NT2/D1 (cell line): ENCODE measurements around the gene AK2.

Experiments used
- DNase-seq: peaks from one replicate; pipeline ENCODE4 v3.0.0-alpha.2; 2011; ENCODE audit warnings: low read depth, low spot score
- H3K27me3 ChIP-seq: 2 replicates; pipeline ENCODE4 v1.6.0; 2011; ENCODE audit warnings: mild to moderate bottlenecking; ENCODE audit not compliant: insufficient read length, insufficient read depth
- H3K36me3 ChIP-seq: 2 replicates; pipeline ENCODE4 v1.6.1; 2011; ENCODE audit warnings: mild to moderate bottlenecking, low read length, mixed read lengths; ENCODE audit not compliant: insufficient read depth, insufficient read length
- H3K4me1 ChIP-seq: 2 replicates; pipeline ENCODE4 v1.5.1; 2011; ENCODE audit not compliant: insufficient read depth, insufficient read length
- H3K4me3 ChIP-seq: 2 replicates; pipeline ENCODE4 v1.5.1; 2011; ENCODE audit warnings: low read depth; ENCODE audit not compliant: insufficient read length
- H3K9ac ChIP-seq: 2 replicates; pipeline ENCODE4 v1.6.0; 2011; ENCODE audit warnings: low read depth; ENCODE audit not compliant: insufficient read length
- H3K9me3 ChIP-seq: 2 replicates; pipeline ENCODE4 v1.5.1; 2011; ENCODE audit warnings: mild to moderate bottlenecking, low read length; ENCODE audit not compliant: insufficient read depth
- SUZ12 ChIP-seq: IDR thresholded peaks from 2 replicates; pipeline ENCODE4 v1.6.1; 2011; ENCODE audit not compliant: insufficient read length, insufficient read depth; ENCODE audit errors: extremely low read depth
- YY1 ChIP-seq: IDR thresholded peaks from 2 replicates; pipeline ENCODE4 v1.6.1; 2011; ENCODE audit not compliant: insufficient read length, insufficient read depth
- ZNF274 ChIP-seq: IDR thresholded peaks from 2 replicates; pipeline ENCODE4 v1.6.1; 2011; ENCODE audit warnings: mild to moderate bottlenecking, low read depth, low read length

The AK2 gene

GRCh38 chr1:33036526-33037503 is at the start of gene AK2:
Gene AK2 (minus strand): TSS chr1:33036883. CDS start chr1:33036828, 55 bp downstream.
- no peaks in the 10 kb centered on the region for H3K27me3 ChIP-seq
- H3K4me1 ChIP-seq: peaks cover 3% of the 10 kb centered on the region
- TF ChIP-seq ZNF274: no peak
- TF ChIP-seq SUZ12: no peak
- no peak for TF ChIP-seq YY1
- peaks cover 6% of the 10 kb centered on the region; the same call in 1 of the 2 replicates for H3K9me3 ChIP-seq
- peak within 1 kb of the TSS; percentile 92 for H3K9ac ChIP-seq
- H3K36me3 ChIP-seq: peaks cover 35% of the 10 kb centered on the region
- H3K4me3 ChIP-seq: peak within 1 kb of the TSS; percentile 93
- peak; percentile 99 for DNase-seq

GRCh38 chr1:33086384-33086850 is 49.7 kb upstream of the AK2 start:
- Histone ChIP-seq H3K36me3 (no peaks in the 10 kb centered on the region), H3K4me3 (no peak overlapping the region), H3K9ac (no peak overlapping the region), H3K27me3 (peaks cover 24% of the 10 kb centered on the region), H3K9me3 (no peaks in the 10 kb centered on the region), H3K4me1 (peaks cover 5% of the 10 kb centered on the region)
- DNase-seq: peak; percentile 90
- TF ChIP-seq ZNF274 (no peak), SUZ12 (no peak), YY1 (no peak)

- no peaks in the 10 kb centered on the region for H3K9me3 ChIP-seq
- no peaks in the 10 kb centered on the region for H3K36me3 ChIP-seq
- H3K9ac ChIP-seq: no peak overlapping the region
- H3K27me3 ChIP-seq: peaks cover 30% of the 10 kb centered on the region
- TF ChIP-seq ZNF274 (no peak), YY1 (no peak), SUZ12 (no peak)
- H3K4me1 ChIP-seq: peaks cover 5% of the 10 kb centered on the region
- DNase-seq: no peak
- no peak overlapping the region for H3K4me3 ChIP-seq
Observed at GRCh38 chr1:33085332-33085731, 48.6 kb upstream of the AK2 start.

- Histone ChIP-seq H3K4me3 (no peak overlapping the region), H3K9me3 (no peaks in the 10 kb centered on the region), H3K9ac (peak overlapping the region; percentile 87), H3K36me3 (no peaks in the 10 kb centered on the region), H3K27me3 (peaks cover 34% of the 10 kb centered on the region), H3K4me1 (peaks cover 2% of the 10 kb centered on the region)
- no peak for DNase-seq
- TF ChIP-seq SUZ12: no peak
- no peak for TF ChIP-seq YY1
- TF ChIP-seq ZNF274: no peak
Observed at GRCh38 chr1:33082575-33083108, 46.0 kb upstream of the AK2 start.

GRCh38 chr1:33081554-33082305 is 45.0 kb upstream of the AK2 start:
- TF ChIP-seq SUZ12 (no peak), YY1 (no peak), ZNF274 (no peak)
- Histone ChIP-seq H3K27me3 (peaks cover 34% of the 10 kb centered on the region), H3K36me3 (no peaks in the 10 kb centered on the region), H3K4me3 (peak overlapping the region; percentile 81), H3K4me1 (peaks cover 2% of the 10 kb centered on the region), H3K9me3 (no peaks in the 10 kb centered on the region), H3K9ac (peak overlapping the region; percentile 87)
- DNase-seq: no peak

- Histone ChIP-seq H3K27me3 (peaks cover 34% of the 10 kb centered on the region), H3K36me3 (no peaks in the 10 kb centered on the region), H3K4me3 (peak within 1 kb of the TSS; percentile 81), H3K9ac (peak within 1 kb of the TSS; percentile 87), H3K9me3 (no peaks in the 10 kb centered on the region), H3K4me1 (peaks cover 2% of the 10 kb centered on the region)
- TF ChIP-seq YY1: no peak
- TF ChIP-seq SUZ12: no peak
- TF ChIP-seq ZNF274: no peak
- DNase-seq: peak; percentile 96
Observed at GRCh38 chr1:33080885-33081553, 44.3 kb upstream of the AK2 start, which contains the start of gene AZIN2. Gene AZIN2 (plus strand): TSS chr1:33081153. CDS start chr1:33082250, 1,097 bp downstream.
